K562 (cell line): Measurements from ENCODE around the gene BPHL. TPM values are rescaled to one million over a fixed set of nuclear protein-coding genes. Genes with fewer than 3 reads are reported as not detected.

Source experiments
- STAG1 ChIP-seq: sonication (generic); formaldehyde crosslinking; IDR thresholded peaks from 2 replicates; pipeline ENCODE4 v1.5.0; 2020; ENCODE audit warnings: missing genetic modification reagents, borderline replicate concordance
- ZKSCAN1 ChIP-seq: fragments of 150-350 bp; IDR thresholded peaks from 2 replicates; pipeline ENCODE4 v1.6.1; 2016; ENCODE audit warnings: low read depth, low read length
- polyA plus RNA-seq, 8 experiments: library from polyadenylated mRNA; depleted of rRNA in 4 of 8; stranded (reverse) in 5 of 8; unstranded in 3 of 8; fragments of >200 nt; fragmentation: Nextera tagmentation in 2 of 8; fragmentation: Illumina TruSeq in 1 of 8; extraction: Ambion mirVana in 2 of 8; extraction: Trizol in 1 of 8; gene quantifications; 2 replicates each; pipeline versions ENCODE4 v1.2.1 to v1.2.3, GENCODE V29; 2011 to 2014; ENCODE audit warnings: inconsistent platforms in 1 of 8, missing spikeins in 1 of 8
- total RNA-seq, 7 experiments: library from RNA; depleted of rRNA in 6 of 7; stranded (reverse); fragments of >200 nt in 6 of 7; fragmentation: Illumina TruSeq in 2 of 7; extraction: Trizol in 2 of 7; gene quantifications; 2 replicates each; pipeline versions ENCODE4 v1.2.1 to v1.2.3, GENCODE V29; 2011 to 2021; ENCODE audit warnings: low replicate concordance in 1 of 7
- TF ChIP-seq, protein P1 (sequence below): fragments of 200-600 bp; sonication (generic); IDR thresholded peaks from one replicate; pipeline ENCODE4 v1.6.1; 2012; ENCODE audit warnings: mild to moderate bottlenecking, low read depth, low read length, inconsistent platforms

Gene BPHL
- total and polyA plus RNA-seq, 9 of the 15 experiments (the other 6 are each of a cell fraction or from before 2014, with no cell fraction given), result 3.5 to 17.4 (median 8.2) TPM

DNA sequence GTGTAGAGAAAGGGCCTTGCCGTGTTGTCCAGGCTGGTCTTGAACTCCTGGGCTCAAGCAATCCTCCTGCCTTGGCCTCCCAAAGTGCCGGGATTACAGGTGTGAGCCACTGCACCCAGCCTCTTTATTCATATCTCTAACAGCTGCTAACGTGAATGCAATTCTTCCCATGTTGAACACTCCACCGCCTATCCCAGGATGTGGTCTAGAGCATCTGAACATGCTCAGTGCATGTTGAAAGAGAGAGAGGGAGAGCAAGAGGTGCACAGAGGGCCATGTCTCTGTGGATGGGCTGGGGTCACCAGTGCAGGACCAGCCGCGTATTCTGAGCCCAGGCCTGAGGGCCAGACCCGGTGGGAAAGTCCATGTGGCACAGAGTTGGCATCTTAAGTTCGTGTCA lies 26.1 kb downstream of the BPHL start (continued):
- TF ChIP-seq, protein P1, sequence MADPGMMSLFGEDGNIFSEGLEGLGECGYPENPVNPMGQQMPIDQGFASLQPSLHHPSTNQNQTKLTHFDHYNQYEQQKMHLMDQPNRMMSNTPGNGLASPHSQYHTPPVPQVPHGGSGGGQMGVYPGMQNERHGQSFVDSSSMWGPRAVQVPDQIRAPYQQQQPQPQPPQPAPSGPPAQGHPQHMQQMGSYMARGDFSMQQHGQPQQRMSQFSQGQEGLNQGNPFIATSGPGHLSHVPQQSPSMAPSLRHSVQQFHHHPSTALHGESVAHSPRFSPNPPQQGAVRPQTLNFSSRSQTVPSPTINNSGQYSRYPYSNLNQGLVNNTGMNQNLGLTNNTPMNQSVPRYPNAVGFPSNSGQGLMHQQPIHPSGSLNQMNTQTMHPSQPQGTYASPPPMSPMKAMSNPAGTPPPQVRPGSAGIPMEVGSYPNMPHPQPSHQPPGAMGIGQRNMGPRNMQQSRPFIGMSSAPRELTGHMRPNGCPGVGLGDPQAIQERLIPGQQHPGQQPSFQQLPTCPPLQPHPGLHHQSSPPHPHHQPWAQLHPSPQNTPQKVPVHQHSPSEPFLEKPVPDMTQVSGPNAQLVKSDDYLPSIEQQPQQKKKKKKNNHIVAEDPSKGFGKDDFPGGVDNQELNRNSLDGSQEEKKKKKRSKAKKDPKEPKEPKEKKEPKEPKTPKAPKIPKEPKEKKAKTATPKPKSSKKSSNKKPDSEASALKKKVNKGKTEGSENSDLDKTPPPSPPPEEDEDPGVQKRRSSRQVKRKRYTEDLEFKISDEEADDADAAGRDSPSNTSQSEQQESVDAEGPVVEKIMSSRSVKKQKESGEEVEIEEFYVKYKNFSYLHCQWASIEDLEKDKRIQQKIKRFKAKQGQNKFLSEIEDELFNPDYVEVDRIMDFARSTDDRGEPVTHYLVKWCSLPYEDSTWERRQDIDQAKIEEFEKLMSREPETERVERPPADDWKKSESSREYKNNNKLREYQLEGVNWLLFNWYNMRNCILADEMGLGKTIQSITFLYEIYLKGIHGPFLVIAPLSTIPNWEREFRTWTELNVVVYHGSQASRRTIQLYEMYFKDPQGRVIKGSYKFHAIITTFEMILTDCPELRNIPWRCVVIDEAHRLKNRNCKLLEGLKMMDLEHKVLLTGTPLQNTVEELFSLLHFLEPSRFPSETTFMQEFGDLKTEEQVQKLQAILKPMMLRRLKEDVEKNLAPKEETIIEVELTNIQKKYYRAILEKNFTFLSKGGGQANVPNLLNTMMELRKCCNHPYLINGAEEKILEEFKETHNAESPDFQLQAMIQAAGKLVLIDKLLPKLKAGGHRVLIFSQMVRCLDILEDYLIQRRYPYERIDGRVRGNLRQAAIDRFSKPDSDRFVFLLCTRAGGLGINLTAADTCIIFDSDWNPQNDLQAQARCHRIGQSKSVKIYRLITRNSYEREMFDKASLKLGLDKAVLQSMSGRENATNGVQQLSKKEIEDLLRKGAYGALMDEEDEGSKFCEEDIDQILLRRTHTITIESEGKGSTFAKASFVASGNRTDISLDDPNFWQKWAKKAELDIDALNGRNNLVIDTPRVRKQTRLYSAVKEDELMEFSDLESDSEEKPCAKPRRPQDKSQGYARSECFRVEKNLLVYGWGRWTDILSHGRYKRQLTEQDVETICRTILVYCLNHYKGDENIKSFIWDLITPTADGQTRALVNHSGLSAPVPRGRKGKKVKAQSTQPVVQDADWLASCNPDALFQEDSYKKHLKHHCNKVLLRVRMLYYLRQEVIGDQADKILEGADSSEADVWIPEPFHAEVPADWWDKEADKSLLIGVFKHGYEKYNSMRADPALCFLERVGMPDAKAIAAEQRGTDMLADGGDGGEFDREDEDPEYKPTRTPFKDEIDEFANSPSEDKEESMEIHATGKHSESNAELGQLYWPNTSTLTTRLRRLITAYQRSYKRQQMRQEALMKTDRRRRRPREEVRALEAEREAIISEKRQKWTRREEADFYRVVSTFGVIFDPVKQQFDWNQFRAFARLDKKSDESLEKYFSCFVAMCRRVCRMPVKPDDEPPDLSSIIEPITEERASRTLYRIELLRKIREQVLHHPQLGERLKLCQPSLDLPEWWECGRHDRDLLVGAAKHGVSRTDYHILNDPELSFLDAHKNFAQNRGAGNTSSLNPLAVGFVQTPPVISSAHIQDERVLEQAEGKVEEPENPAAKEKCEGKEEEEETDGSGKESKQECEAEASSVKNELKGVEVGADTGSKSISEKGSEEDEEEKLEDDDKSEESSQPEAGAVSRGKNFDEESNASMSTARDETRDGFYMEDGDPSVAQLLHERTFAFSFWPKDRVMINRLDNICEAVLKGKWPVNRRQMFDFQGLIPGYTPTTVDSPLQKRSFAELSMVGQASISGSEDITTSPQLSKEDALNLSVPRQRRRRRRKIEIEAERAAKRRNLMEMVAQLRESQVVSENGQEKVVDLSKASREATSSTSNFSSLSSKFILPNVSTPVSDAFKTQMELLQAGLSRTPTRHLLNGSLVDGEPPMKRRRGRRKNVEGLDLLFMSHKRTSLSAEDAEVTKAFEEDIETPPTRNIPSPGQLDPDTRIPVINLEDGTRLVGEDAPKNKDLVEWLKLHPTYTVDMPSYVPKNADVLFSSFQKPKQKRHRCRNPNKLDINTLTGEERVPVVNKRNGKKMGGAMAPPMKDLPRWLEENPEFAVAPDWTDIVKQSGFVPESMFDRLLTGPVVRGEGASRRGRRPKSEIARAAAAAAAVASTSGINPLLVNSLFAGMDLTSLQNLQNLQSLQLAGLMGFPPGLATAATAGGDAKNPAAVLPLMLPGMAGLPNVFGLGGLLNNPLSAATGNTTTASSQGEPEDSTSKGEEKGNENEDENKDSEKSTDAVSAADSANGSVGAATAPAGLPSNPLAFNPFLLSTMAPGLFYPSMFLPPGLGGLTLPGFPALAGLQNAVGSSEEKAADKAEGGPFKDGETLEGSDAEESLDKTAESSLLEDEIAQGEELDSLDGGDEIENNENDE, result no peak
- no peak for TF ChIP-seq STAG1 (CRISPR knock-in tag)
- no peak for TF ChIP-seq ZKSCAN1
